ENCODE measurements around the gene FGF14.

The FGF14 gene

GRCh38 chr13:101749584-101749983 lies 652.3 kb downstream of the FGF14 start:
- H3K27ac ChIP-seq (ENCODE audit: low read depth, low read length): no peak overlapping the region
- no peaks in the 10 kb centered on the region for H3K27me3 ChIP-seq (ENCODE audit: control insufficient read depth in 1 of 2, insufficient read depth in 2 of 2, low read length in 2 of 2)
- no peaks in the 10 kb centered on the region for H3K9me3 ChIP-seq (ENCODE audit: control insufficient read depth in 1 of 2, low read length in 2 of 2)
- no peak overlapping the region for H3K4me3 ChIP-seq (ENCODE audit: low read depth in 1 of 2, low read length in 2 of 2)
- H3K9ac ChIP-seq (ENCODE audit: low read depth in 1 of 2, low read length in 2 of 2): no peak overlapping the region
- H3K4me1 ChIP-seq (ENCODE audit: control insufficient read depth in 1 of 2, insufficient read depth in 2 of 2, low read length in 2 of 2): no peaks in the 10 kb centered on the region
- no peaks in the 10 kb centered on the region for H3K36me3 ChIP-seq (ENCODE audit: control insufficient read depth in 1 of 2, insufficient read depth in 2 of 2, low read length in 2 of 2)

DNA sequence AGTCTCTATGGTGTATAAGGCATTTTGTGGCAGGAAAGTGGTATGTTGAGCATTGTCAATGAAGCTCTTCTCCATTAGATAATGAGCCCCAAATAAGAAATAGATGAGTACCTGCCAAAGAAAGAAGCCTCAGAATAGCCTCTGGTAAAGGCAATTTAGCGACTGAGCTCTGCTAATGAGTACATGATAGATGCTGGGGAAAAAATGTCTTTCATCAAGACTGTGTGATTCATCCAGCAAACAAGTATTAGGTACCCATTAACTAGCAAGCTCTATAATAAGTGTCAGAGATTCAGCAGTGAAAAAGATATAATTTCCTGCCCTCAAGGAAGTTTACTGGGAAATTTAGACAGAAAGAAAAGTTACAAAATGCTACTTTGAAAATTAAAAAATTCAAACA lies 654.8 kb downstream of the FGF14 start:
- Histone ChIP-seq H3K9ac (ENCODE audit: low read depth in 1 of 2, low read length in 2 of 2) (no peak overlapping the region), H3K27me3 (ENCODE audit: control insufficient read depth in 1 of 2, insufficient read depth in 2 of 2, low read length in 2 of 2) (no peaks in the 10 kb centered on the region), H3K27ac (ENCODE audit: low read depth, low read length) (no peak overlapping the region), H3K4me1 (ENCODE audit: control insufficient read depth in 1 of 2, insufficient read depth in 2 of 2, low read length in 2 of 2) (no peaks in the 10 kb centered on the region), H3K4me3 (ENCODE audit: low read depth in 1 of 2, low read length in 2 of 2) (no peak overlapping the region), H3K36me3 (ENCODE audit: control insufficient read depth in 1 of 2, insufficient read depth in 2 of 2, low read length in 2 of 2) (no peaks in the 10 kb centered on the region), H3K9me3 (ENCODE audit: control insufficient read depth in 1 of 2, low read length in 2 of 2) (no peaks in the 10 kb centered on the region)

DNA sequence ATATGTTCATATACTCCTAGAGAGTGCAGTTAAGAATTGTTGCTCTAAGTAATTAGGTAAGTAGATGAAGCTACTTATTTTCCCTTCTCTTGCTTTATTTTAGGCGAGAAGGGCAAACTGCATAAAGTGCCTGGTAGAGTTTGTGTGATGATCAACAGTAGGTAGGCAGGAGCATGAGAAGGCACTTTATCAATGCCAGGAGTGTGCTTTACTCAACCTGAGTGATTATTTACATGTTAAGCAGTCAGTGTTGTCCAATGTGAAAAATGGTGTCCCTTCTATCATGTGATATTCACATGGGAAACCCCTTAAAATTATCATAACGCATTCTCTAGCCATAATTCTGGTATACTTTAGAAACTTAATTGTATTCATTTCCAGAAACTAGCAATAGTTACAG lies 655.3 kb downstream of the FGF14 start:
- H3K36me3 ChIP-seq (ENCODE audit: control insufficient read depth in 1 of 2, insufficient read depth in 2 of 2, low read length in 2 of 2): no peaks in the 10 kb centered on the region
- H3K27me3 ChIP-seq (ENCODE audit: control insufficient read depth in 1 of 2, insufficient read depth in 2 of 2, low read length in 2 of 2): no peaks in the 10 kb centered on the region
- H3K9ac ChIP-seq (ENCODE audit: low read depth in 1 of 2, low read length in 2 of 2): no peak overlapping the region
- H3K27ac ChIP-seq (ENCODE audit: low read depth, low read length): no peak overlapping the region
- H3K4me3 ChIP-seq (ENCODE audit: low read depth in 1 of 2, low read length in 2 of 2): no peak overlapping the region
- H3K4me1 ChIP-seq (ENCODE audit: control insufficient read depth in 1 of 2, insufficient read depth in 2 of 2, low read length in 2 of 2): no peaks in the 10 kb centered on the region
- no peaks in the 10 kb centered on the region for H3K9me3 ChIP-seq (ENCODE audit: control insufficient read depth in 1 of 2, low read length in 2 of 2)

GRCh38 chr13:101739382-101740178 lies 662.3 kb downstream of the FGF14 start:
- Histone ChIP-seq H3K9me3 (ENCODE audit: control insufficient read depth in 1 of 2, low read length in 2 of 2) (no peaks in the 10 kb centered on the region), H3K27ac (ENCODE audit: low read depth, low read length) (no peak overlapping the region), H3K4me1 (ENCODE audit: control insufficient read depth in 1 of 2, insufficient read depth in 2 of 2, low read length in 2 of 2) (no peaks in the 10 kb centered on the region), H3K9ac (ENCODE audit: low read depth in 1 of 2, low read length in 2 of 2) (no peak overlapping the region), H3K4me3 (ENCODE audit: low read depth in 1 of 2, low read length in 2 of 2) (no peak overlapping the region), H3K36me3 (ENCODE audit: control insufficient read depth in 1 of 2, insufficient read depth in 2 of 2, low read length in 2 of 2) (no peaks in the 10 kb centered on the region), H3K27me3 (ENCODE audit: control insufficient read depth in 1 of 2, insufficient read depth in 2 of 2, low read length in 2 of 2) (no peaks in the 10 kb centered on the region)

- Histone ChIP-seq H3K9me3 (ENCODE audit: control insufficient read depth in 1 of 2, low read length in 2 of 2) (no peaks in the 10 kb centered on the region), H3K27me3 (ENCODE audit: control insufficient read depth in 1 of 2, insufficient read depth in 2 of 2, low read length in 2 of 2) (no peaks in the 10 kb centered on the region), H3K9ac (ENCODE audit: low read depth in 1 of 2, low read length in 2 of 2) (no peak overlapping the region), H3K4me3 (ENCODE audit: low read depth in 1 of 2, low read length in 2 of 2) (no peak overlapping the region), H3K27ac (ENCODE audit: low read depth, low read length) (no peak overlapping the region), H3K4me1 (ENCODE audit: control insufficient read depth in 1 of 2, insufficient read depth in 2 of 2, low read length in 2 of 2) (no peaks in the 10 kb centered on the region), H3K36me3 (ENCODE audit: control insufficient read depth in 1 of 2, insufficient read depth in 2 of 2, low read length in 2 of 2) (no peaks in the 10 kb centered on the region)
Measured at GRCh38 chr13:101738336-101738735, 663.5 kb downstream of the FGF14 start.

DNA sequence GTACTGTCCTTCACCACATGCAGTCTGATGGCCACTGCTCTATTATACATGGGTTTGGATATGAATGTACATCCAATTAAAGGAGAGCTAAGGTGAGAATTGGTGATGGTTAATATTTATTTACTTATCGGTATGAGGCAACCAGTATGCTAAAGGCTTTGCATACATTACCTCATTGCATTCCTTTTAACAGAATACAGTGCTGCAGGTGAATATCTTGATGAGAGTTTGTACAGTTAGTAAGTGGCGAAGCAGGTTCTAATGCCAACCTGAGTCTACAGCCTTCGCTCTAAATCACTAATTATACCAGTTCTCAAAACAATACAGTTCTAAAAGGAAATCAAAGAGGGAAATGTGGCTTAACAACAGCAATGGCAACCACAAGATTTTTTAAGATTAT lies 665.3 kb downstream of the FGF14 start:
- no peaks in the 10 kb centered on the region for H3K36me3 ChIP-seq (ENCODE audit: control insufficient read depth in 1 of 2, insufficient read depth in 2 of 2, low read length in 2 of 2)
- no peaks in the 10 kb centered on the region for H3K4me1 ChIP-seq (ENCODE audit: control insufficient read depth in 1 of 2, insufficient read depth in 2 of 2, low read length in 2 of 2)
- H3K4me3 ChIP-seq (ENCODE audit: low read depth in 1 of 2, low read length in 2 of 2): no peak overlapping the region
- no peak overlapping the region for H3K9ac ChIP-seq (ENCODE audit: low read depth in 1 of 2, low read length in 2 of 2)
- H3K9me3 ChIP-seq (ENCODE audit: control insufficient read depth in 1 of 2, low read length in 2 of 2): no peaks in the 10 kb centered on the region
- no peak overlapping the region for H3K27ac ChIP-seq (ENCODE audit: low read depth, low read length)
- H3K27me3 ChIP-seq (ENCODE audit: control insufficient read depth in 1 of 2, insufficient read depth in 2 of 2, low read length in 2 of 2): no peaks in the 10 kb centered on the region

DNA sequence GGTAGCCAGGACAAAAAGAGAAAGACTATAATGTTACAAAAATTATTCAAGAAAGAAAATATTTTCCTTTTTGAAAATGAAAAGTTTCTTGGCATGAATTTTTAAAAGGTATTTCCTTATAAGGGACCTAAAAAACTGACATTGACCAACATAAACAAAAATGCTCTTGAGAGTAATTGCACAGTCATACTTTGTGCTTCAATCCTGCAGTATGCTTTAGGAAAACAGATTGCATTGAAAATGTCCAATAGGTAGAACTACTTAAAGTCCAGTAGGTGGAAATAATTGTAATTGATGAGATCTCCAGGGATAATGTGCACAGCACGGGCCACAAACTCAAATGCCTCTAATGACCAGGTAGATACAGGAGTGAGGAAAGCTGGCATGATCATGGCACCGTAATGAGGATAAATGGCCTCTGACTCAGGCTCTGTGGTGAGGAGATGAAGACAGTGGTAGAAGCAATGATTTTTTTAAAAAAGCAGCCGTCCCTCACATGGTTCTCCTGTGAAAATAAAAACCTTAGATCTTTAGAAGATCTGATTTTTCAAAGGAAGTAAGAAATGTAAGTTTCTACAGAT lies 671.3 kb downstream of the FGF14 start:
- Histone ChIP-seq H3K27me3 (ENCODE audit: control insufficient read depth in 1 of 2, insufficient read depth in 2 of 2, low read length in 2 of 2) (no peaks in the 10 kb centered on the region), H3K4me1 (ENCODE audit: control insufficient read depth in 1 of 2, insufficient read depth in 2 of 2, low read length in 2 of 2) (no peaks in the 10 kb centered on the region), H3K9ac (ENCODE audit: low read depth in 1 of 2, low read length in 2 of 2) (no peak overlapping the region), H3K27ac (ENCODE audit: low read depth, low read length) (no peak overlapping the region), H3K4me3 (ENCODE audit: low read depth in 1 of 2, low read length in 2 of 2) (no peak overlapping the region), H3K36me3 (ENCODE audit: control insufficient read depth in 1 of 2, insufficient read depth in 2 of 2, low read length in 2 of 2) (no peaks in the 10 kb centered on the region), H3K9me3 (ENCODE audit: control insufficient read depth in 1 of 2, low read length in 2 of 2) (no peaks in the 10 kb centered on the region)

- H3K9ac ChIP-seq (ENCODE audit: low read depth in 1 of 2, low read length in 2 of 2): no peak overlapping the region
- H3K27ac ChIP-seq (ENCODE audit: low read depth, low read length): no peak overlapping the region
- H3K36me3 ChIP-seq (ENCODE audit: control insufficient read depth in 1 of 2, insufficient read depth in 2 of 2, low read length in 2 of 2): no peaks in the 10 kb centered on the region
- H3K27me3 ChIP-seq (ENCODE audit: control insufficient read depth in 1 of 2, insufficient read depth in 2 of 2, low read length in 2 of 2): no peaks in the 10 kb centered on the region
- H3K4me1 ChIP-seq (ENCODE audit: control insufficient read depth in 1 of 2, insufficient read depth in 2 of 2, low read length in 2 of 2): no peaks in the 10 kb centered on the region
- no peak overlapping the region for H3K4me3 ChIP-seq (ENCODE audit: low read depth in 1 of 2, low read length in 2 of 2)
- no peaks in the 10 kb centered on the region for H3K9me3 ChIP-seq (ENCODE audit: control insufficient read depth in 1 of 2, low read length in 2 of 2)
Measured at GRCh38 chr13:101728615-101729014, 673.2 kb downstream of the FGF14 start.

- no peak overlapping the region for H3K9ac ChIP-seq (ENCODE audit: low read depth in 1 of 2, low read length in 2 of 2)
- no peak overlapping the region for H3K27ac ChIP-seq (ENCODE audit: low read depth, low read length)
- no peaks in the 10 kb centered on the region for H3K4me1 ChIP-seq (ENCODE audit: control insufficient read depth in 1 of 2, insufficient read depth in 2 of 2, low read length in 2 of 2)
Measured at GRCh38 chr13:101728021-101728420, 673.8 kb downstream of the FGF14 start.

GRCh38 chr13:101727118-101727517 lies 674.7 kb downstream of the FGF14 start:
- Histone ChIP-seq H3K4me1 (ENCODE audit: control insufficient read depth in 1 of 2, insufficient read depth in 2 of 2, low read length in 2 of 2) (no peaks in the 10 kb centered on the region), H3K27ac (ENCODE audit: low read depth, low read length) (no peak overlapping the region), H3K36me3 (ENCODE audit: control insufficient read depth in 1 of 2, insufficient read depth in 2 of 2, low read length in 2 of 2) (no peaks in the 10 kb centered on the region), H3K27me3 (ENCODE audit: control insufficient read depth in 1 of 2, insufficient read depth in 2 of 2, low read length in 2 of 2) (no peaks in the 10 kb centered on the region), H3K9me3 (ENCODE audit: control insufficient read depth in 1 of 2, low read length in 2 of 2) (no peaks in the 10 kb centered on the region), H3K9ac (ENCODE audit: low read depth in 1 of 2, low read length in 2 of 2) (no peak overlapping the region), H3K4me3 (ENCODE audit: low read depth in 1 of 2, low read length in 2 of 2) (no peak overlapping the region)

More at GRCh38 chr13:101728021-101728420, 673.8 kb downstream of the FGF14 start:
- no peak overlapping the region for H3K4me3 ChIP-seq (ENCODE audit: low read depth in 1 of 2, low read length in 2 of 2)
- H3K9me3 ChIP-seq (ENCODE audit: control insufficient read depth in 1 of 2, low read length in 2 of 2): no peaks in the 10 kb centered on the region
- no peaks in the 10 kb centered on the region for H3K27me3 ChIP-seq (ENCODE audit: control insufficient read depth in 1 of 2, insufficient read depth in 2 of 2, low read length in 2 of 2)
- H3K36me3 ChIP-seq (ENCODE audit: control insufficient read depth in 1 of 2, insufficient read depth in 2 of 2, low read length in 2 of 2): no peaks in the 10 kb centered on the region
